OCI-LY7 (cell line): Measurements from ENCODE around the gene TPCN2. TPM values are rescaled to one million over a fixed set of nuclear protein-coding genes. Genes with fewer than 3 reads are reported as not detected.
A peak's percentile ranks its signal among the peaks of the same experiment; 100 is the strongest.

Experiments used
- BruUV-seq: library from RNA; stranded (reverse); fragments of 400-500 nt; replicated peaks from 2 replicates; lab custom pipeline; 2021; lab: Mats Ljungman, UMichigan
- CTCF ChIA-PET: fragments of 300-600 bp; sonication (Branson Sonifier 250); formaldehyde crosslinking; loops from one replicate; lab custom pipeline; 2022; ENCODE audit warnings: antibody characterized with exemption; ENCODE audit not compliant: unreplicated experiment; lab: Charles Lee
- POLR2A ChIA-PET: fragments of 300-600 bp; sonication (Branson Sonifier 250); formaldehyde crosslinking; loops from one replicate; lab custom pipeline; 2022; ENCODE audit warnings: antibody characterized with exemption; lab: Charles Lee
- DNase-seq: peaks from one replicate; pipeline ENCODE4 v3.0.0-alpha.2; 2015; ENCODE audit warnings: low spot score
- H2AFZ ChIP-seq: fragments of 200-600 bp; sonication (generic), shearing (Covaris generic); 2 replicates; pipeline ENCODE4 v1.6.1; 2014; ENCODE audit warnings: mild to moderate bottlenecking, antibody characterized with exemption, low read length, moderate library complexity
- H3K27ac ChIP-seq: fragments of 200-600 bp; sonication (generic); 2 replicates; pipeline ENCODE4 v1.5.1; 2014; ENCODE audit warnings: mixed run types, low read depth, mild to moderate bottlenecking, moderate library complexity, low read length, inconsistent platforms; ENCODE audit not compliant: poor library complexity, severe bottlenecking
- H3K36me3 ChIP-seq: fragments of 200-600 bp; sonication (generic); 2 replicates; pipeline ENCODE4 v1.6.1; 2014; ENCODE audit warnings: mild to moderate bottlenecking, antibody characterized with exemption, low read length, moderate library complexity, mixed read lengths; ENCODE audit not compliant: insufficient read depth
- H3K4me1 ChIP-seq: fragments of 200-600 bp; sonication (generic); 2 replicates; pipeline ENCODE4 v1.5.1; 2014; ENCODE audit warnings: mild to moderate bottlenecking, low read length; ENCODE audit not compliant: insufficient read depth, poor library complexity, severe bottlenecking
- H3K4me2 ChIP-seq: fragments of 200-600 bp; sonication (generic); 2 replicates; pipeline ENCODE4 v1.6.1; 2014; ENCODE audit warnings: mild to moderate bottlenecking, low read length
- H3K4me3 ChIP-seq: fragments of 200-600 bp; sonication (generic); 2 replicates; pipeline ENCODE4 v1.5.1; 2014; ENCODE audit warnings: mild to moderate bottlenecking, low read depth, low read length; ENCODE audit not compliant: poor library complexity, severe bottlenecking
- H3K79me2 ChIP-seq: fragments of 200-600 bp; sonication (generic); 2 replicates; pipeline ENCODE4 v1.6.1; 2016; ENCODE audit warnings: low read depth, mild to moderate bottlenecking, low read length, moderate library complexity, mixed read lengths; ENCODE audit not compliant: insufficient read depth
- H3K9me2 ChIP-seq: fragments of 200-600 bp; sonication (generic); 2 replicates; pipeline ENCODE4 v1.6.1; 2016; ENCODE audit warnings: mild to moderate bottlenecking, low read length, mixed read lengths; ENCODE audit not compliant: insufficient read depth
- H3K9me3 ChIP-seq: fragments of 200-600 bp; sonication (generic); 2 replicates; pipeline ENCODE4 v1.6.1; 2014; ENCODE audit warnings: mild to moderate bottlenecking, mixed run types, low read length, mixed read lengths
- H4K20me1 ChIP-seq: fragments of 200-600 bp; sonication (generic); 2 replicates; pipeline ENCODE4 v1.6.1; 2014; ENCODE audit warnings: mild to moderate bottlenecking, antibody characterized with exemption, low read length, moderate library complexity, mixed read lengths; ENCODE audit not compliant: insufficient read depth
- CTCF ChIP-seq: fragments of 200-600 bp; sonication (generic); conservative IDR thresholded peaks from 2 replicates; pipeline ENCODE4 v1.5.1; 2014; ENCODE audit warnings: mild to moderate bottlenecking, antibody characterized with exemption, low read length, moderate library complexity, mixed read lengths
- EZH2phosphoT487 ChIP-seq: fragments of 200-600 bp; sonication (generic); IDR thresholded peaks from 2 replicates; pipeline ENCODE4 v1.6.1; 2018; ENCODE audit warnings: low read depth, borderline replicate concordance, mild to moderate bottlenecking, mixed run types, antibody characterized with exemption, low read length, moderate library complexity, mixed read lengths
- intact Hi-C: fragments of 100-400 bp; cut with micrococcal nuclease; formaldehyde crosslinking; loops from one replicate; pipeline ENCODE4 v1.10.0; 2022; ENCODE audit not compliant: unreplicated experiment
- microRNA-seq: library from miRNA; unstranded; fragments of <30 nt; microRNA quantifications from one replicate; pipeline ENCODE4 v1.2.0, GENCODE V29; 2022; ENCODE audit warnings: borderline replicate concordance
- small RNA-seq: library from RNA; depleted of rRNA; stranded (forward); fragments of <200 nt; gene quantifications from one replicate; pipeline ENCODE3, GENCODE V24; 2014
- total RNA-seq, 2 experiments: library from RNA; depleted of rRNA in 1 of 2; stranded (reverse); fragments of >200 nt in 1 of 2; shearing (Covaris generic) in 1 of 2; gene quantifications; 2 replicates each; pipeline ENCODE4 v1.2.3, GENCODE V29; 2014 to 2022

Gene TPCN2
- total RNA-seq, 2 experiments from 2014 or later: 21.5 to 65.2 TPM

GRCh38 chr11:69180226-69180625 is 131.5 kb downstream of the TPCN2 start:
- Histone ChIP-seq H3K4me1 (no peaks in the 10 kb centered on the region), H3K27ac (no peak overlapping the region), H3K79me2 (no peaks in the 10 kb centered on the region), H3K9me2 (no peaks in the 10 kb centered on the region), H3K36me3 (no peaks in the 10 kb centered on the region), H3K9me3 (no peaks in the 10 kb centered on the region), H2AFZ (no peak overlapping the region), H3K4me2 (no peak overlapping the region), H4K20me1 (no peaks in the 10 kb centered on the region), H3K4me3 (no peak overlapping the region)
- ChIA-PET POLR2A (no interaction called here), CTCF (no interaction called here)
- intact Hi-C loops: no loop called here
- no peak for DNase-seq
- TF ChIP-seq CTCF (no peak), EZH2phosphoT487 (no peak)
- BruUV-seq: no TSS peak

- no peak for DNase-seq
- ChIA-PET POLR2A (no interaction called here), CTCF (no interaction called here)
- no peaks in the 10 kb centered on the region for H4K20me1 ChIP-seq
- BruUV-seq: no TSS peak
- TF ChIP-seq EZH2phosphoT487 (no peak), CTCF (no peak)
- H2AFZ ChIP-seq: no peak overlapping the region
- H3K4me2 ChIP-seq: no peak overlapping the region
- intact Hi-C loops: no loop called here
- H3K9me3 ChIP-seq: no peaks in the 10 kb centered on the region
- no peaks in the 10 kb centered on the region for H3K79me2 ChIP-seq
- H3K4me1 ChIP-seq: no peaks in the 10 kb centered on the region
- H3K4me3 ChIP-seq: no peak overlapping the region
- no peak overlapping the region for H3K27ac ChIP-seq
- no peaks in the 10 kb centered on the region for H3K9me2 ChIP-seq
- no peaks in the 10 kb centered on the region for H3K36me3 ChIP-seq
Observed at GRCh38 chr11:69180726-69181125, 132.0 kb downstream of the TPCN2 start.

GRCh38 chr11:69183613-69184012 is 134.9 kb downstream of the TPCN2 start:
- no peaks in the 10 kb centered on the region for H4K20me1 ChIP-seq
- no peak for TF ChIP-seq EZH2phosphoT487
- TF ChIP-seq CTCF: no peak
- intact Hi-C loops: no loop called here
- H3K4me1 ChIP-seq: no peaks in the 10 kb centered on the region
- CTCF ChIA-PET: no interaction called here
- no peaks in the 10 kb centered on the region for H3K9me3 ChIP-seq
- no peak overlapping the region for H3K4me3 ChIP-seq
- H3K27ac ChIP-seq: no peak overlapping the region
- H3K79me2 ChIP-seq: no peaks in the 10 kb centered on the region
- no TSS peak for BruUV-seq
- no peak for DNase-seq
- no peaks in the 10 kb centered on the region for H3K36me3 ChIP-seq
- POLR2A ChIA-PET: no interaction called here
- H2AFZ ChIP-seq: no peak overlapping the region
- H3K4me2 ChIP-seq: no peak overlapping the region
- H3K9me2 ChIP-seq: no peaks in the 10 kb centered on the region

Small RNA genes within 50 kb of the gene (microRNA-seq; reads per million reads assigned to microRNA genes)
- 14.4 reads per million, percentile 21 among the genes with 10 or more reads in this experiment for gene MIR3164

Small RNA genes within 50 kb of the gene (small RNA-seq; reads per million reads assigned to genes)
- gene MIR3164: not detected

Other genes starting within 250 kb of the TPCN2 start
- gene CPT1A, start 207.0 kb upstream of the TPCN2 start, total RNA-seq (2014; rRNA removed; shearing (Covaris generic)): 5.5 and 7.0 TPM in 2 replicates
- gene CPT1A, start 207.0 kb upstream of the TPCN2 start, total RNA-seq (2022): 17.2 and 19.8 TPM in 2 replicates
- 48.3 and 75.0 TPM in 2 replicates for gene MRPL21, start 145.1 kb upstream of the TPCN2 start, total RNA-seq (2014; rRNA removed; shearing (Covaris generic))
- gene MRPL21, start 145.1 kb upstream of the TPCN2 start, total RNA-seq (2022): 50.4 and 68.3 TPM in 2 replicates
- gene IGHMBP2, start 145.0 kb upstream of the TPCN2 start, total RNA-seq (2014; rRNA removed; shearing (Covaris generic)): 17.5 and 27.3 TPM in 2 replicates
- 35.2 and 37.9 TPM in 2 replicates for gene IGHMBP2, start 145.0 kb upstream of the TPCN2 start, total RNA-seq (2022)
- not detected in 2 replicates for gene MRGPRD, start 67.9 kb upstream of the TPCN2 start, total RNA-seq (2014; rRNA removed; shearing (Covaris generic))
- gene MRGPRD, start 67.9 kb upstream of the TPCN2 start, total RNA-seq (2022): not detected in 2 replicates
- gene MRGPRF, start 35.7 kb upstream of the TPCN2 start, total RNA-seq (2014; rRNA removed; shearing (Covaris generic)): not detected in 2 replicates
- gene MRGPRF, start 35.7 kb upstream of the TPCN2 start, total RNA-seq (2022): not detected in 2 replicates
- 0.33 and 0.63 TPM in 2 replicates for gene SMIM38, start 107.0 kb downstream of the TPCN2 start, total RNA-seq (2014; rRNA removed; shearing (Covaris generic))
- gene SMIM38, start 107.0 kb downstream of the TPCN2 start, total RNA-seq (2022): 0.11 and 0.77 TPM in 2 replicates
- gene MYEOV, start 245.2 kb downstream of the TPCN2 start, total RNA-seq (2014; rRNA removed; shearing (Covaris generic)): 1.0 and 3.2 TPM in 2 replicates
- 7.7 and 8.8 TPM in 2 replicates for gene MYEOV, start 245.2 kb downstream of the TPCN2 start, total RNA-seq (2022)